K562 (cell line): ENCODE data around the gene CMIP. TPM values are rescaled to one million over a fixed set of nuclear protein-coding genes. Genes with fewer than 3 reads are reported as not detected.

ENCODE experiments used
- BDP1 ChIP-seq: IDR thresholded peaks from 3 replicates; pipeline ENCODE4 v1.6.1; 2011; ENCODE audit not compliant: insufficient read length, insufficient read depth
- BRD9 ChIP-seq: fragments of 450-650 bp; IDR thresholded peaks from 2 replicates; pipeline ENCODE4 v1.6.1; 2018; ENCODE audit warnings: low read depth; ENCODE audit not compliant: partially characterized antibody
- BRF1 ChIP-seq: IDR thresholded peaks from 3 replicates; pipeline ENCODE4 v1.6.1; 2011; ENCODE audit warnings: borderline replicate concordance, mild to moderate bottlenecking; ENCODE audit not compliant: insufficient read length; ENCODE audit errors: extremely low read depth
- CSDE1 ChIP-seq, 2 experiments: fragments of 450-650 bp; IDR thresholded peaks; 2 replicates each; pipeline ENCODE4 v1.6.1; 2016; ENCODE audit warnings: mild to moderate bottlenecking in 1 of 2
- E2F4 ChIP-seq: sonication (generic); formaldehyde crosslinking; IDR thresholded peaks from 2 replicates; pipeline ENCODE4 v1.8.0; 2022; ENCODE audit warnings: mild to moderate bottlenecking, low read depth, missing genetic modification reagents
- FOXJ2 ChIP-seq: fragments of 200-800 bp; sonication (Bioruptor generic); IDR thresholded peaks from 2 replicates; pipeline ENCODE4 v1.6.1; 2016; ENCODE audit warnings: missing genetic modification characterization, missing compliant biosample characterization
- HMG20A ChIP-seq: fragments of 450-650 bp; formaldehyde crosslinking; conservative IDR thresholded peaks from 2 replicates; pipeline ENCODE4 v1.4.0; 2020; ENCODE audit warnings: mild to moderate bottlenecking, mixed read lengths
- MNT ChIP-seq, 2 experiments: fragments of 450-650 bp; conservative IDR thresholded peaks; 2 replicates each; pipeline ENCODE4 v1.6.1; 2017; ENCODE audit warnings: mild to moderate bottlenecking in 2 of 2, moderate library complexity in 2 of 2
- NCOR1 ChIP-seq: fragments of 450-650 bp; IDR thresholded peaks from 2 replicates; pipeline ENCODE4 v1.6.1; 2016; ENCODE audit warnings: mild to moderate bottlenecking, moderate library complexity
- PCBP1 ChIP-seq: fragments of 200-400 bp; formaldehyde crosslinking; IDR thresholded peaks from 2 replicates; pipeline ENCODE4 v1.6.1; 2018; ENCODE audit warnings: mild to moderate bottlenecking, low read depth, low read length; ENCODE audit not compliant: poor library complexity, severe bottlenecking
- RBM14 ChIP-seq: fragments of 200-400 bp; formaldehyde crosslinking; IDR thresholded peaks from 2 replicates; pipeline ENCODE4 v1.6.1; 2018; ENCODE audit warnings: low read depth, mild to moderate bottlenecking, low read length, moderate library complexity, borderline replicate concordance; ENCODE audit not compliant: insufficient read depth
- SIN3B ChIP-seq: fragments of 450-650 bp; IDR thresholded peaks from 2 replicates; pipeline ENCODE4 v1.6.1; 2017; ENCODE audit warnings: low read depth, mild to moderate bottlenecking, moderate library complexity
- SMC3 ChIP-seq: conservative IDR thresholded peaks from 2 replicates; pipeline ENCODE4 v1.6.1; 2011; ENCODE audit warnings: low read depth, low read length, improper control_type of control experiment; ENCODE audit not compliant: insufficient read depth
- SRSF1 ChIP-seq: fragments of 200-400 bp; formaldehyde crosslinking; IDR thresholded peaks from 2 replicates; pipeline ENCODE4 v1.6.1; 2017; ENCODE audit warnings: mild to moderate bottlenecking, low read depth, low read length, moderate library complexity
- TFAM ChIP-seq: fragments of 250-450 bp; sonication (Bioruptor Pico); conservative IDR thresholded peaks from 2 replicates; pipeline ENCODE4 v1.5.0; 2021; ENCODE audit warnings: mild to moderate bottlenecking, moderate library complexity
- THRA ChIP-seq: fragments of 450-650 bp; IDR thresholded peaks from 2 replicates; pipeline ENCODE4 v1.6.1; 2017; ENCODE audit warnings: mild to moderate bottlenecking, moderate library complexity
- TSHZ1 ChIP-seq: fragments of 250-450 bp; sonication (Bioruptor Pico); IDR thresholded peaks from 2 replicates; pipeline ENCODE4 v1.4.0; 2020; ENCODE audit warnings: mild to moderate bottlenecking, moderate library complexity
- ZNF133 ChIP-seq: fragments of 250-450 bp; sonication (Bioruptor Pico); IDR thresholded peaks from 2 replicates; pipeline ENCODE4 v1.4.0; 2020; ENCODE audit warnings: mild to moderate bottlenecking
- ZNF224 ChIP-seq: sonication (generic); formaldehyde crosslinking; IDR thresholded peaks from 2 replicates; pipeline ENCODE4 v1.8.0; 2022; ENCODE audit warnings: mild to moderate bottlenecking, missing genetic modification reagents
- ZNF668 ChIP-seq: fragments of 250-450 bp; sonication (Bioruptor Pico); IDR thresholded peaks from 2 replicates; pipeline ENCODE4 v1.8.0; 2022; ENCODE audit warnings: mild to moderate bottlenecking, inconsistent platforms
- polyA plus RNA-seq, 8 experiments: library from polyadenylated mRNA; depleted of rRNA in 4 of 8; stranded (reverse) in 5 of 8; unstranded in 3 of 8; fragments of >200 nt; fragmentation: Nextera tagmentation in 2 of 8; fragmentation: Illumina TruSeq in 1 of 8; extraction: Ambion mirVana in 2 of 8; extraction: Trizol in 1 of 8; gene quantifications; 2 replicates each; pipeline versions ENCODE4 v1.2.1 to v1.2.3, GENCODE V29; 2011 to 2014; ENCODE audit warnings: inconsistent platforms in 1 of 8, missing spikeins in 1 of 8
- total RNA-seq, 7 experiments: library from RNA; depleted of rRNA in 6 of 7; stranded (reverse); fragments of >200 nt in 6 of 7; fragmentation: Illumina TruSeq in 2 of 7; extraction: Trizol in 2 of 7; gene quantifications; 2 replicates each; pipeline versions ENCODE4 v1.2.1 to v1.2.3, GENCODE V29; 2011 to 2021; ENCODE audit warnings: low replicate concordance in 1 of 7

CMIP gene
- total and polyA plus RNA-seq, 9 of the 15 experiments (the other 6 are each of a cell fraction or from before 2014, with no cell fraction given) = 0.94 to 82.5 (median 10.3) TPM

GRCh38 chr16:81495321-81496234 lies 51.0 kb downstream of the CMIP start (continued):
- TF ChIP-seq TSHZ1 (CRISPR knock-in tag) (no peak), SRSF1 (no peak), SMC3 (peak; percentile 61; the same call in 1 of the 2 replicates), E2F4 (CRISPR knock-in tag) (no peak), BRD9 (peak; percentile 86), RBM14 (no peak), HMG20A (no peak), ZNF133 (CRISPR knock-in tag) (no peak), FOXJ2 (tag) (peak; percentile 83), CSDE1 (IDR thresholded peaks at IDR 0.05) (no peak), PCBP1 (no peak), ZNF224 (CRISPR knock-in tag) (no peak), BDP1 (no peak), TFAM (no peak), SIN3B (no peak), MNT (conservative IDR thresholded peaks at IDR 0.05) (peak; percentile 74 to 91), BRF1 (no peak), THRA (no peak), NCOR1 (peak; percentile 98), ZNF668 (CRISPR knock-in tag) (peak; percentile 76; the same call in 1 of the 2 replicates)
